Stimulated activated CD4-positive, alpha-beta T cell treated with anti-CD3 and anti-CD28 coated beads, Interleukin-4, amount 100 ng/mL, for 24 hours (primary cell): ENCODE results near the gene CA5A.
"Not testable (repeated sequence)": the region's sequence is repeated elsewhere in the genome, so short reads cannot be mapped to it uniquely, and the experiment has no call there.

ENCODE experiments used
- DNase-seq: peaks from one replicate; pipeline ENCODE4 v3.0.0-alpha.2; 2020

CA5A gene

GRCh38 chr16:87891764-87892163, 44.6 kb downstream of the CA5A start:
- DNase-seq: no peak

GRCh38 chr16:87889762-87890161, 46.6 kb downstream of the CA5A start:
- peak; percentile 38 for DNase-seq

- DNase-seq: not testable (repeated sequence)
Observed at GRCh38 chr16:87888346-87888745, 48.0 kb downstream of the CA5A start.

- not testable (repeated sequence) for DNase-seq
Observed at GRCh38 chr16:87887931-87888330, 48.4 kb downstream of the CA5A start.

GRCh38 chr16:87885371-87885967, 50.9 kb downstream of the CA5A start:
- not testable (repeated sequence) for DNase-seq

GRCh38 chr16:87882436-87883019, 53.8 kb downstream of the CA5A start:
- DNase-seq: no peak

GRCh38 chr16:87881324-87882200, 54.8 kb downstream of the CA5A start:
- DNase-seq: no peak

GRCh38 chr16:87880117-87880696, 56.1 kb downstream of the CA5A start:
- no peak for DNase-seq

GRCh38 chr16:87879411-87880013, 56.8 kb downstream of the CA5A start:
- DNase-seq: not testable (repeated sequence)

GRCh38 chr16:87878704-87879103, 57.6 kb downstream of the CA5A start:
- no peak for DNase-seq

- DNase-seq: peak; percentile 49
Observed at GRCh38 chr16:87877942-87878507, 58.3 kb downstream of the CA5A start.

GRCh38 chr16:87874639-87875427, 61.5 kb downstream of the CA5A start:
- peak; percentile 88 for DNase-seq

- not testable (repeated sequence) for DNase-seq
Observed at GRCh38 chr16:87870418-87871291, 65.7 kb downstream of the CA5A start.

GRCh38 chr16:87869879-87870417, 66.4 kb downstream of the CA5A start:
- DNase-seq: not testable (repeated sequence)

GRCh38 chr16:87869061-87869878, 67.1 kb downstream of the CA5A start, which contains the start of gene SLC7A5:
TSS of gene SLC7A5 (minus strand) at chr16:87869507. CDS start at chr16:87869422, 85 bp downstream.
- DNase-seq: peak; percentile 90

GRCh38 chr16:87868254-87869029, 67.9 kb downstream of the CA5A start:
- DNase-seq: peak; percentile 85

GRCh38 chr16:87865902-87866555, 70.3 kb downstream of the CA5A start:
- DNase-seq: peak; percentile 63
